ENCODE data around the gene DRAXIN.

The DRAXIN gene

DNA sequence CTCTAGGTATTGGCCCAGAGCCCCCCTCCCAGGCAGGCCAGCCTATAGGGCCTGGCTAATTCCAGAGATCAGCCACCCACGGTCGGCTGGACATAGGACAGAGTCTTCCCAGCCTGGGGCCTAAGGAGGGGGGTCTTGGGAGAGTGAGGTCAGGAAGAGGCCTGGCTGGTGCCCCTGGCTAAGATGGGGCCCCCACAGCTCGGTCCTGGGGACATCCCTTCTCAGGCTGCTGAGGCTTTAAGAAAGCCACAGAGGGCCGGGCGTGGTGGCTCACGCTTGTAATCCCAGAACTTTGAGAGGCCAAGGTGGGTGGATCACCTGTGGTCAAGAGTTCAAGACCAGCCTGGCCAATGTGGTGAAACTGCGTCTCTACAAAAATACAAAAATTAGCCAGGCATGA, 73.0 kb downstream of the DRAXIN start:
- TF ChIP-seq, protein P1, sequence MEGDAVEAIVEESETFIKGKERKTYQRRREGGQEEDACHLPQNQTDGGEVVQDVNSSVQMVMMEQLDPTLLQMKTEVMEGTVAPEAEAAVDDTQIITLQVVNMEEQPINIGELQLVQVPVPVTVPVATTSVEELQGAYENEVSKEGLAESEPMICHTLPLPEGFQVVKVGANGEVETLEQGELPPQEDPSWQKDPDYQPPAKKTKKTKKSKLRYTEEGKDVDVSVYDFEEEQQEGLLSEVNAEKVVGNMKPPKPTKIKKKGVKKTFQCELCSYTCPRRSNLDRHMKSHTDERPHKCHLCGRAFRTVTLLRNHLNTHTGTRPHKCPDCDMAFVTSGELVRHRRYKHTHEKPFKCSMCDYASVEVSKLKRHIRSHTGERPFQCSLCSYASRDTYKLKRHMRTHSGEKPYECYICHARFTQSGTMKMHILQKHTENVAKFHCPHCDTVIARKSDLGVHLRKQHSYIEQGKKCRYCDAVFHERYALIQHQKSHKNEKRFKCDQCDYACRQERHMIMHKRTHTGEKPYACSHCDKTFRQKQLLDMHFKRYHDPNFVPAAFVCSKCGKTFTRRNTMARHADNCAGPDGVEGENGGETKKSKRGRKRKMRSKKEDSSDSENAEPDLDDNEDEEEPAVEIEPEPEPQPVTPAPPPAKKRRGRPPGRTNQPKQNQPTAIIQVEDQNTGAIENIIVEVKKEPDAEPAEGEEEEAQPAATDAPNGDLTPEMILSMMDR (IDR thresholded peaks at IDR 0.05; ENCODE audit: borderline replicate concordance, extremely low read depth, low read length, poor library complexity, severe bottlenecking): no peak
- TF ChIP-seq EZH2 (IDR thresholded peaks at IDR 0.05; ENCODE audit: borderline replicate concordance, low read depth, low read length, severe bottlenecking): no peak
- no peak overlapping the region for H3K4me3 ChIP-seq (ENCODE audit: low read depth in 1 of 2, low read length in 2 of 2)
- H3K36me3 ChIP-seq (ENCODE audit: insufficient read depth, low read length): no peaks in the 10 kb centered on the region
- no peak overlapping the region for H3K9ac ChIP-seq (ENCODE audit: low read depth, low read length)
- H4K20me1 ChIP-seq (ENCODE audit: insufficient read depth, low read length): no peaks in the 10 kb centered on the region
- no peak overlapping the region for H3K4me2 ChIP-seq (ENCODE audit: insufficient read depth, low read length)
- no peak for ATAC-seq (ENCODE audit: insufficient read depth, low read depth)
- H3K9me3 ChIP-seq (ENCODE audit: insufficient read depth, low read length, severe bottlenecking): no peaks in the 10 kb centered on the region
- no peak for DNase-seq
- H3K27ac ChIP-seq (ENCODE audit: low read length): no peak overlapping the region
- H3K4me1 ChIP-seq (ENCODE audit: insufficient read depth, low read length): no peaks in the 10 kb centered on the region
- peaks cover 3% of the 10 kb centered on the region for H3K27me3 ChIP-seq (ENCODE audit: insufficient read depth, low read length, poor library complexity)
- no peaks in the 10 kb centered on the region for H3K79me2 ChIP-seq (ENCODE audit: insufficient read depth, low read length)
- H2AFZ ChIP-seq (ENCODE audit: low read depth, low read length): no peak overlapping the region

DNA sequence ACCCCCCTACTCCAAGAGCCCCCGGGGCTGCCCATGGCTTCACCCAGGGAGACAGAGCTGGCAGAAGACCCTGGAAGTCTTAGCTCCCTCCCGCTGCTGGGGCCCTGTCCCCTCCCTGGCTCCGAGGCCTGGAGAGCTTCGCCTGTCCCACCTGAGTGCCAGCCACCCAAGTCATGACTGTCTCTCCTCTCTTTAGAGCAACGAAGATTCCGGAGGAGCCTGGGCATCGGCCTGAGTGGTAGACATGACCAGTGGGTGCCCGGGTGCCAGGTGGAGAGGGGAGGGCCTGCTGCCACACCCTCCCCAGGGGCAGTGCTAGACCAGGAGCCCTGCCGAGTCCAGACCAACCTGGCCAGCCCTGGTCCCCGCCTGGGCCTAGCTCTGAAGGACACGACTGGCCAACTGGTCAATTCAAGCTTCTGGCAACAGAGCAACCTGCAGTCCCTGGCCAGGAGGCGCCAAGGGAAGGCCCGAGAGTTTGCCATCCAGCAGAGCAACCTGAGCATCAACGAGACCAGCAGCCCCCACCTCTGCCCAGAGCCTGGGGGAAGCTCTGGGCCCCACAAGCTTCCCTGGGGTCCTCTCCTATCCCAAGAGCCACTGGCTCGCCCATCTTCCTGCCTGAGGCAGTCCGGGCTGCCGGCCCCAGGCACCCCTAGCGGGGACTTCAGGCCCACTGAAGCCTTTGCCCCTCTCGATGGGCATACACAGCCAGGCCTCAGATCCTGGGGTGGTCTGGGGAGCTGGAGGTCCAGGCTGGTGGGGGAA, 74.3 kb downstream of the DRAXIN start:
- Histone ChIP-seq H3K79me2 (ENCODE audit: insufficient read depth, low read length) (no peaks in the 10 kb centered on the region), H3K9ac (ENCODE audit: low read depth, low read length) (no peak overlapping the region), H4K20me1 (ENCODE audit: insufficient read depth, low read length) (no peaks in the 10 kb centered on the region), H3K27ac (ENCODE audit: low read length) (no peak overlapping the region), H3K27me3 (ENCODE audit: insufficient read depth, low read length, poor library complexity) (no peaks in the 10 kb centered on the region), H3K4me3 (ENCODE audit: low read depth in 1 of 2, low read length in 2 of 2) (no peak overlapping the region), H3K36me3 (ENCODE audit: insufficient read depth, low read length) (no peaks in the 10 kb centered on the region), H3K4me2 (ENCODE audit: insufficient read depth, low read length) (no peak overlapping the region), H3K9me3 (ENCODE audit: insufficient read depth, low read length, severe bottlenecking) (no peaks in the 10 kb centered on the region), H3K4me1 (ENCODE audit: insufficient read depth, low read length) (no peaks in the 10 kb centered on the region), H2AFZ (ENCODE audit: low read depth, low read length) (no peak overlapping the region)
- ATAC-seq (ENCODE audit: insufficient read depth, low read depth): no peak
- TF ChIP-seq, protein P1 (IDR thresholded peaks at IDR 0.05; ENCODE audit: borderline replicate concordance, extremely low read depth, low read length, poor library complexity, severe bottlenecking): no peak
- no peak for TF ChIP-seq EZH2 (IDR thresholded peaks at IDR 0.05; ENCODE audit: borderline replicate concordance, low read depth, low read length, severe bottlenecking)
- no peak for DNase-seq

DNA sequence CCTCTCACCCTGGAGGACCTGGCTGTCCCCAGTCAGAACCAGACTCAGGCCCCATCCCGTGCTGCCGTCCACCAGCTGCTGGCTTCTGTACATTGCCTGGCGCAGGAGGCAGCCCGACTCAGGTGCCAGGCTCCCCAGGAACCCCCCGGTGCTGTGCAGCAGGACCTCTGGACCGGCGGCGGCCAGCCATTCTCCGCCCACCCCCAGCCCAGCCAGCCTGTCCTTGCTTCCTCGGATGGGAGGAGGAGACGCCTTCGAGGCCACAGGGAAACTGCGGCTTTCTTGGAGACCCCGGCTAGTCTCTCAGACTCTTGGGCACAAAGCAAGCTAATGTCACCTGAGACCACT, 74.9 kb downstream of the DRAXIN start:
- H4K20me1 ChIP-seq (ENCODE audit: insufficient read depth, low read length): no peaks in the 10 kb centered on the region
- no peak overlapping the region for H3K4me2 ChIP-seq (ENCODE audit: insufficient read depth, low read length)
- TF ChIP-seq, protein P1 (IDR thresholded peaks at IDR 0.05; ENCODE audit: borderline replicate concordance, extremely low read depth, low read length, poor library complexity, severe bottlenecking): no peak
- no peak for TF ChIP-seq EZH2 (IDR thresholded peaks at IDR 0.05; ENCODE audit: borderline replicate concordance, low read depth, low read length, severe bottlenecking)
- no peak overlapping the region for H3K27ac ChIP-seq (ENCODE audit: low read length)
- no peaks in the 10 kb centered on the region for H3K4me1 ChIP-seq (ENCODE audit: insufficient read depth, low read length)
- no peaks in the 10 kb centered on the region for H3K79me2 ChIP-seq (ENCODE audit: insufficient read depth, low read length)
- H3K36me3 ChIP-seq (ENCODE audit: insufficient read depth, low read length): no peaks in the 10 kb centered on the region
- H3K9ac ChIP-seq (ENCODE audit: low read depth, low read length): no peak overlapping the region
- ATAC-seq (ENCODE audit: insufficient read depth, low read depth) (no peak), DNase-seq (no peak)
- no peak overlapping the region for H2AFZ ChIP-seq (ENCODE audit: low read depth, low read length)
- no peak overlapping the region for H3K4me3 ChIP-seq (ENCODE audit: low read depth in 1 of 2, low read length in 2 of 2)
- no peaks in the 10 kb centered on the region for H3K27me3 ChIP-seq (ENCODE audit: insufficient read depth, low read length, poor library complexity)
- H3K9me3 ChIP-seq (ENCODE audit: insufficient read depth, low read length, severe bottlenecking): no peaks in the 10 kb centered on the region
